ENCODE measurements around the gene IRGC.

Gene IRGC

DNA sequence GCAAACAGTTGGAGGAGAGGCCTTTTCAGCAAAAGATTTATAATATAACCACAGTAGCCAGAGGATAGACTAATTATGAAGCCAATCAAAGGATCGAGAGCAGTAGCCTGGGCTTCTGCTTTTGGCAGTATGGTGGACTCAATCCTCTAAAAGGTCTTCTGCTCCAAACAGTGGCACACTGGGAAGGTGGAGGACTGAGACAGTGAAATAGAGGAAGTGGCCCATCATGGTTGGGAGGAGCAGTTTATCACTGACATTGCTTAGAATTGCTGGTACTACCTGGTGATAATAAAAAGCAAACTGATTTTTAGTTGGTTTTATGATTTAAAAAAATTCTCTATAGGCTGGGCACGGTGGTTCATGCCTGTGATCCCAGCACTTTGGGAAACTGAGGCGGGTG is 25.0 kb upstream of the IRGC start:
- DNase-seq, result no peak

DNA sequence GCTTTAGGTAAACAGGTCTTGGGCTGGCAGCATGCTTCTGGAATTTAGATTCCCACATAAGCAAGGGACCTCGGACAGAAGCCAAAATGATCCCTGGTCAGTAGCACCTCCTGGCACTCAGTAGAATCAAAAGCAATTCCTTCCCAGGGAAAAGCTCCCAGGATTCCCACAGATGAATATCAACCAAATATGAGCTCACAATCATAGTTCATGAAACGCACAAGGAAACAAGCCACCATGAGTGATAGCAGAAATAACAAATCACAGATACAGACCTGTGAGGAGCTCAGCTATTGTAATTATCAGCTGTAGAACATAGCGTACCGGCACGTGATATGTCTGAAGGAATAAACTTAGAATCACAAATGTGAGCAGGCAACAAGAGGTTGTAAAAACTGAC is 24.1 kb upstream of the IRGC start:
- no peak for DNase-seq

DNA sequence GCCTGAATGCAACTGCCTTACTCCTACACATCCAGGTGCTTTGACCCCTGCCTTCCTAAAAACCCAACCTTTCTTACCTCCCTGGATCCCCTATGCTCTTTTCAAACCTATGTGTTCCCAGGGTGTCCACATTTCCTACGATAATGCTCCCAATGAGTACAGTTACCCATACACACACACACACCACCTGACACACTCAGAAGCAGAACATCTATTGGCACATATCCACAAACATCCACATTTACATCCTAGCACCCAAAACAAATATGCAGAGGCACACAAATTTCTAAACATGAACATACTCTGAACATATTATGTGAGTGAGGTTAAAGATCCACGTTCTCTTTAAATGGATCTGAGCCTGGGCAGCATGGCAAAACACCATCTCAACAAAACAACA is 23.5 kb upstream of the IRGC start:
- no peak for DNase-seq

DNA sequence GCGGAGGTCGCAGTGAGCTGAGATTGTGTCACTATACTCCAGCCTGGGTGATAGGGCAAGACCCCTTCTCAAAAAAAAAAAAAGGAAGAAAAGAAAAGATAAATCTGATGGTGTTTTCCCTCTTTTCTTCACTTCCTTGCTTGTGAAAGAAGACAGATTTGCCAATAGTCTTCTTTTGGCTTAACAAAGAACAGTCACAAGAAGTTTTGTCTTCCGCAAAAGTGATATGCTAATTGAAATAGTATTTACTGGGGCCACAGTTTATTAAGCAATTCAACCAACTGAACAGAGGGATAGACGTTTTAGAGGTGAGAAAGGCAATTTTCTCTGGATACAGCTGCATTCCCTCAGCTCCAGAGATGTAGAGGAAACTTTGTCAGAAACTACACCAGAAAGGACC is 23.0 kb upstream of the IRGC start:
- no peak for DNase-seq

DNA sequence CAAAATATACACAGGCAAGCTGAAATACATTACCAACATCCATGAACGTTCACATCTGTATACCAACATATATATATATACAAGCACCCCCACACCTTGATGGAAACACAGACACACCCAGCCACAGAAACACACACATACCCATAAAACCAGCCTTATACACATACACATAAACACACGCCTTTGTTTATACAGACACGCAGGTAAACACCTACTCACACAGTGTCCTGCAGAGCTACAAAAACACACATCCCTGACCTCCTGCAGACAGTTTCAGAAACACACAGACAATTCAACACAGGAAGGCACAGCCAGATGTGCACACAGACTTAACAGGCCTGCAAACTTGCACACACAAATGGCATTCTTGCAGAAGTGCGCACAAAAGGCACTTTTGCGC is 21.3 kb upstream of the IRGC start:
- DNase-seq, result no peak

DNA sequence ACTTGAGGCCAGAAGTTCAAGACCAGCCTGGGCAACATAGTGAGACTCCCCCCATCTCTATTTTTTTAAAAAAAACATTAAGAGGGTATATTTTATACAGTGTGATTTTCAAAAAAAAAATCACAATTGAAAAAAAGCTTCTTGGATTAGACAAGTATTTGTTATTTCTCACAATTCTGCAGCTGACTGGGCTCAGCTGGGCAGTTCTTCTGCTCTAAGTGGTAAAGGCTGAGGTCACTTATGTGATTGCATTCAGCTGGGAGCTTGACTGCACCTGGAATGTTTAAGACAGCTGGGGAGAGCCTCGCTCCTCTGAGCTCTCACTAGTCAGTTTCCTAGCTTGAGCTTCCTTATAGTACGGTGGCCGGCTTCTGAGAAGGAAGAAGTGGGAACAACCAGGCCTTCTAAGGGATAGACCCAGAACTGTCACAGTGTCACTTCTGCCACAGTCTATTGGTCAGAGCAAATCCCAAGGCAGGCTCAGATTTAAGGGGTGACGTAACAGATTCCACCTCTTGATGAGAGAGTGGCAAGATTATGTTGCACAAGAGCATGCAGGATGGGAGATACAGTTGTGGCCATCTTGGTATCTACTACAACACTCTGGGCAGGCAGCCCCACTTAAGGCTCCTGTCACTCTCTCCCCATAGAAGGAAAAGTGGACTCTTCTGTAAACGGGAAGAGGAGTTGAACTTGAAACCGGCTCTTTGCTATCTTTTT is 19.7 kb upstream of the IRGC start:
- DNase-seq, result no peak

DNA sequence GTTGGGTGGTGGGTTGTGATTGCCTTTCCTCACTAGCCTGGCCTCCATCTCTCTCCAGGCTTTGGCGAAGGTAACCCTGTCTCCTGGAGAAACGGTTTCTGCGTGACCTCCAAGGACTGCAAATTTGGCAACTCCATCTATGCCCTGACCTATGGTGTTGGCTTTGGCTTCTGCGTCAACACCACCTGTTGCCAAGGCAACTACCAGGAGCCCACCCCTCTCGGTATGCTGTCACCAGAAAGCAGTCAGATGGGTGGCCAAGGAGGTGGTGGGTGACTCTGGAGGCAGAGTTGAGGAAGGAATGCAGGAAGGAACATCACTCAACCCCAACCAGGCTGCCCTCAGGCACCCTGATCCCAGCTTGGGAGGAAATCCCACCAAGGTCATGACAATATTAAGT is 18.6 kb upstream of the IRGC start:
- no peak for DNase-seq

DNA sequence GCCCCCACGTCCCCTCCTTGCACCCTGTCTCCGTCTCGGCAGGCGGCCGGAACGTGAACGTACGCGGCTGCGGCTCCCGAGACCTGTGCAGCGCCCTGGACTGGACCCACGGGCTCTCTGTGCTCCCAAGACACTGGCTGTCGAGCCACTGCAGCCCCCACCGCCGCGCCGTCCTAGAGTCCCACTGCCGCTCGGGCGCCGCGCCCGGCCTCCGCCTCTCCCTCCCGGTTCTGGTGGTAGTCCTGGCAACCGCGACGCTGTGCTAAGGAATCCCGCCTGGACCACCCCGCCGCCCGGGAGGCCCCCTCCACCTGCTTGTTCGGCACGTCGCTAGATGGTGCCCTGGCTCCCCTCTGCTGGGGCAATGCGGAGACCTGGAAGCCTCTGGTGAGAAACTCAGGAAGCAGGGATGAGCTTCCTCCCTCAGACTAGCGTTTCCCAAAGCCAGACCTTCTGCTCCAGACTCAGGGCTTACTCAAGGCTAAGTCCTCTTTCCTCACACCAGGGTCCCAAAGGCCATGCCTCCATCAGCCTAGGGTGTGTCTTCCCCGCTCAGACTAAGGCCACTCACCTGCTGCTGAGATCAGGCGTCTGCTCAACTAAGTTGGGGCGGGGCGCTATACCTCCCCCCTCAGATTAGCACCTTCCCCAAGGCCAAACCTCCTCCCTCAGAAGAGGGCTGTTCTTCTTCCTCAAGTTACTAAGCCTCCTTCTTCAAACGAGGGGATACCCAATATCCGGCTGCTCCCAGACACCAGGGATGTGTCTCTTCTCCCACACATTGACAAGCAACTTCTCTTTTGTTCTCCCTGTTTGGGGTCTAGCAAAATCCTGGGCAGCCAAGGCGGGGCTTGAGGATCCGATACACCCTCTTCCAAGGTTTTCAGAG is 16.1 kb upstream of the IRGC start:
- peak; percentile 38 for DNase-seq

DNA sequence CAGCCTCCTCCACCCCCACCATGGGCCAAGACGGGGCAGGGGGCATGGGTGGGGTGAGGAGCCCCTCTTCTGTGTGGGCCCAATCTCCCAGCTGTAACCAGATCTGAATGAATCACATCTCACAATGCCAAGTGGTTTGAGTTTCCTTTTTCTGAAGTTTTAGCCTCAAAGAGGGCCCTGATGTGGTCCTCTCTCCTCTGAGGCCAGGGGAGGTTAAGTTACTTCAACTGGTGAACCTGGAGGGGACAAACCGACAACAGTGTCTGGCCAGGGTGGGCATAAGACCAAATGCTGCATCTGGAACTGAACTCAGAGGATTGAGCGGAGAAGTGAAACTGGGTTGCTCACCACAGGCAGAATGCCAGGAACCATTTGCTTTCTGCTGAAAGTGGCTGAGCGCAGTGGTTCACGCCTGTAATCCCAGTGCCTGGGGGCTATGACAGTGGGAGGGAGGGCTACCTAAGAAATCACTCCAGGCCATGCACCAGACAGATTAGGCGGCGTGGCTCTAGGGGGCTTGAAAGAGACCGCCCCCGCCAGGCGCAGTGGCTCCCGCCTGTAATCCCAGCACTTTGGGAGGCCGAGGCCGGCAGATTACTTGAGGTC is 15.4 kb upstream of the IRGC start:
- no peak for DNase-seq

DNA sequence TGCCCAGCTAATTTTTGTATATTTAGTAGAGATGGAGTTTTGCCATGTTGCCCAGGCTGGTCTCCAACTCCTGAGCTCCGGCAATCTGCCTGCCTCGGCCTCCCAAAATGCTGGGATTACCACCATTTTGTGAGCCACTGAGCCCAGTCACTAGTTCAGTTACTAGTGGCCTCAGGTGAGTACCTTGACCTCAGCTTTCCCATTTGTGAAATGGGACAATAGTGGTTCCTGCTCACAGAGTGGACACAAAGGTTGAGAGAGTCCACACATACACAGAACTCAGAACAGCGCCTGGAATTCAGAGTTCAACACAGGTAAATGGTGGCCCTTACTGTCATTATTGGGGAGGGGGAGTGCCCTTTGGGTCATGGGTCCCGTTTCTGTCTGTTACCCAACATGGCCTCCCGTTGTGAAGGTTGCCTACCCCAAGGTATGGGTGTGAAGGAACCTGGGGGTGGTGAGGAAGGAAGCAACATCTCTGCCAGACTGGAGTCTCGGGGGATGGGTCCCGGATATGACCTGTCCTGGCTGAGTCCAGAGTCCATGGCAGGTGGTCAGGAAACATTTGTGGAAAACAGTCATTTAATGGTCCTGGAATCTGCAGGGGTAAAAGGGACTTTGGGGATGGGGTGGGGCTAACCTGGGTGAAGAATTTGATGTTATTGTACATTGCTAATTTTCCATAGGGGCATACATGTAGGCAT is 11.7 kb upstream of the IRGC start:
- DNase-seq, result no peak

DNA sequence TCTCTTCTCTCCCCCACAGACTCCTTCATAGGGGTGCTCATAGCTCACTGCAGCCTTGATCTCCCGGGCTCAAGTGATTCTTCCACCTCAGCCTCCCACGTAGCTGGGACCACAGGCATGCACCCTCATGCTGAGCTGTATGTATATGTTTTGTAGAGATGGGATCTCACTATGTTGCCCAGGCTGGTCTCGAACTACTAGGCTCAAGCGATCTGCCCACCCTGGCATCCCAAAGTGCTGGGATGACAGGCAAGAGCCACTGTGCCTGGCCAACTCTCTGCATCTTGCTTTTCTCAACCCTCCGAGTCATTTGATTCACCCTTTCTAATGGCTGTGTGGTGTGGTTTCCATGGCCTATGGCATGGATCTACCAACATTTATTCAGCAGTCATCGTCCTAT is 10.1 kb upstream of the IRGC start:
- DNase-seq, result no peak

DNA sequence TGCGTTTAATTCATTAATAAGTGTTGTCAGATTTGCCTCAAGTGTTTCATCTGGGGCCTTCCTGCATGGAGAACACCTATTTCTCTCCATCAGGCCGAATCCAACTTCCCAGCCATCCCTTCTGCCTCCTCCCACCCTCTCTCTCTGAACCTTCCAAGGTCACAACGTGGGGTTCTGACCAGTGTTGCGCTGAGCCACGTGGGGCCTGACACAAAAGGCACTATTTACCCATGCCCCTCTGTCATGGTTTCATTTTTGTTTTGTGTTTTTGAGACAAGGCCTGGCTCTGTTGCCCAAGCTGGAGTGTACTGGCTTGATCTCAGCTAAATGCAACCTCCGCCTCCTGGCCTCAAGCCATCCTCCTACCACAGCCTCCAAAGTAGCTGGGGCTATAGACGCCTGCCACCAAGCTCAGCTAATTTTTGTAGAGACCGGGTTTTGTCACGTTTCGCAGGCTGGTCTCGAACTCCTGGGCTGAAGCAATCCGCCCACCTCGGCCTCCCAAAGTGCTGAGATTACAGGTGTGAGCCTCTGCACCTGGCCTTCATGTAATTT is 8.6 kb upstream of the IRGC start:
- DNase-seq, result no peak

DNA sequence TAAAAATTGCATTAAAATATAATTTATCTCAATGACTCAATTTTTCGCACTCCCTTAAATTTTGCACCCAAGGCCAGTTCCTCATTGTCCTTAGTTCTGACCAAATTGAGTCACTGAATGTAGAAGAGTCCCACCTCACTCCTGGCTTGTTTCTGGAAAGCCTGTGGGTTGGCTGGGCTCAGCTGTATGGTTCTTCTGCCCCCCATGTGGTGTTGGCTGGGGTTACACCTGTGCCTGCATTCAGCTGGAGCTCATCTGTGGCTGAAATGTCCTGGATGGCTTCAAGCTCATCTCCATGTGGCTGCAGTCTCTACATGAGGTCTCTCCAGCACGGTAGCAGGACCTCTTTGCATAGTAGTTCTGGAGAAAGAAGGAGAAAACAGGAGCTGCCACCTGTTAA is 7.2 kb upstream of the IRGC start:
- no peak for DNase-seq

DNA sequence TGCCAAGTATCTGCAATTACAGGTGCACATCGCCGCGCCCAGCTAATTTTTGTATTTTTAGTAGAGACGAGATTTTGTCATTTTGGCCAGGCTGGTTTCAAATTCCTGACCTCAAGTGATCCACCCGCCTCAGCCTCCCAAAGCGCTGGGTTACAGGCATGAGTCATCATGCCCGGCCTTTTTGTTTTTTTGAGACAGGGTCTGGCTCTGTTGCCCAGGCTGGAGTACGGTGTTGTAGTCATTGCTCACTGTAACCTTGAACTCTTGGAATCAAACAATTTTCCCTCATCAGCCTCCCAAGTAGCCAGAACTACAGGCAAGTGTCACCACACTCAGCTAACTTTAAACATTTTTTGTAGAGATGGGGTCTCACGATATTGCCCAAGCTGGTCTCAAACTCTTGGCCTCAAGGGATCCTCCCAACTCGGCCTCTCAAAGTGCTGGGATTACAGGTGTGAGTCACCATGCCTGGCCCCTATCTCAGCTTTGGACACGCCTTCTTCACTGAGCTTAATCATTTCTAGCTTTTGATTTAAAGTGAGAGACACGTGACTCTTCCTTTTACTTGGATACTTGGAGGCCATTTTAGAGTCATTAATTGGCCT is 4.0 kb upstream of the IRGC start:
- DNase-seq, result no peak

DNA sequence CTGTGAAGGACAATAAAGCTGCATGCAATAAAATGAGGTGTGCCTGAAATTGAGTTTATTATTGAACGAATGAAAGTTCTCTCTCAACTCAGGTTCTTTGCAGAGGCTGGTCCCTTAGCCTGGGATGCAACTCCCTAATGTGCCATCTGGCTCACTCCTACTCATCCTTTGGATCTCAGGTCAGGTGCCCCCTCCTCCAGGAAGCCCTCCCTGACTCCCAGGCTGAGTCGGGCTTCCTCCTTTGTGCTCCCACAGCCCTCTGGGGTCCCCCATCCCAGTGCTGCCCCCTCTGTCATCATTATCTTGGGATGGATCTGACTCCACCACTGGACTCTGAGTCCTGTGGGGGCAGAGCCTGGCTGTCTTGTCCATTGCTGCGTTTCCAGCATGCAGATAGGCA is 2.7 kb upstream of the IRGC start:
- DNase-seq, result no peak

DNA sequence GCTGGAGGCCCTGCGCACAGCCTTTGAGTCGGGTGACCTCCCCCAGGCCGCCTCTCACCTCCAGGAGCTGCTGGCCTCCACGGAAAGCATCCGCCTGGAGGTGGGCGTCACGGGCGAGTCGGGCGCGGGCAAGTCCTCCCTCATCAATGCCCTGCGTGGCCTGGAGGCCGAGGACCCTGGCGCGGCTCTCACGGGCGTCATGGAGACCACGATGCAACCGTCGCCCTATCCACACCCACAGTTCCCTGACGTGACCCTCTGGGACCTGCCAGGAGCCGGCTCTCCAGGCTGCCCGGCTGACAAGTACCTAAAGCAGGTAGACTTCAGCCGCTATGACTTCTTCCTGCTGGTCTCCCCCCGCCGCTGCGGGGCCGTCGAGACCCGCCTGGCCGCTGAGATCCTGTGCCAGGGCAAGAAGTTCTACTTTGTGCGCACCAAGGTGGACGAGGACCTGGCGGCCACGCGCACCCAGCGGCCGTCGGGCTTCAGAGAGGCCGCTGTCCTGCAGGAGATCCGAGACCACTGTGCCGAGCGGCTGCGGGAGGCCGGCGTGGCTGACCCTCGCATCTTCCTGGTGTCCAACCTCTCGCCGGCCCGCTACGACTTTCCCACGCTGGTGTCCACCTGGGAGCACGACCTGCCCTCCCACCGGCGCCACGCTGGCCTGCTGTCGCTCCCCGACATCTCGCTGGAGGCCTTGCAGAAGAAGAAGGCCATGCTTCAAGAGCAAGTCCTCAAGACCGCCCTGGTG is 2.9 kb downstream of the IRGC start:
- DNase-seq, result no peak

DNA sequence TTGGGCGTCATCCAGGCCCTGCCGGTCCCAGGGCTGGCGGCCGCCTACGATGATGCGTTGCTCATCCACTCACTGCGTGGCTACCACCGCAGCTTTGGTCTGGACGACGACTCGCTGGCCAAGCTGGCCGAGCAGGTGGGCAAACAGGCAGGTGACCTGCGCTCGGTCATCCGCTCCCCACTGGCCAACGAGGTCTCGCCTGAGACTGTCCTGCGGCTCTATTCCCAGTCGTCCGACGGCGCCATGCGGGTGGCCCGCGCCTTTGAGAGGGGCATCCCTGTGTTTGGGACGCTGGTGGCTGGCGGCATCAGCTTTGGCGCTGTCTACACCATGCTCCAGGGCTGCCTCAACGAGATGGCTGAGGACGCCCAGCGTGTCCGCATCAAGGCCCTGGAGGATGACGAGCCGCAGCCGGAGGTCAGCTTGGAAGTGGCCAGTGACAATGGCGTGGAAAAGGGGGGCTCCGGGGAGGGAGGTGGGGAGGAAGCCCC is 3.5 kb downstream of the IRGC start:
- no peak for DNase-seq

DNA sequence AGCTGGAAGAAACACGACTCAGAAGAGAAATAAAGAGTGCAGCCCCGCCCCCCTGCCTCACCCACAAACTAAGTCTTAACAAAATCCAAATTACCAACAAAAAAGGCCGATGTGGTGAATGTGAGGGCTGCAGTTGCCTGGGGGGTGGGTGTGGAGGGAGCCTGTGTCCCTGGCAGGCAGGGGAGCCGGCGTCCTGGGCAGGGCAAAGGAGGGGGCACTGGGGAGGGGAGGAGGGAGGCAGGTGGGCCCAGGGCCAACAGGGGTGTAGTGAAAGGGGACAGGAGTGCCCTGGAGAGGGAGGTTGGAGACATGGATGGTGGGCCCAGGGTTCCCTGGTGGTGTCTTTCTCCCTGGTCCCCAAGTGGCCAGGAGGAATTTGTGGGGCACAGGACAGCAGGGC is 4.0 kb downstream of the IRGC start:
- no peak for DNase-seq

DNA sequence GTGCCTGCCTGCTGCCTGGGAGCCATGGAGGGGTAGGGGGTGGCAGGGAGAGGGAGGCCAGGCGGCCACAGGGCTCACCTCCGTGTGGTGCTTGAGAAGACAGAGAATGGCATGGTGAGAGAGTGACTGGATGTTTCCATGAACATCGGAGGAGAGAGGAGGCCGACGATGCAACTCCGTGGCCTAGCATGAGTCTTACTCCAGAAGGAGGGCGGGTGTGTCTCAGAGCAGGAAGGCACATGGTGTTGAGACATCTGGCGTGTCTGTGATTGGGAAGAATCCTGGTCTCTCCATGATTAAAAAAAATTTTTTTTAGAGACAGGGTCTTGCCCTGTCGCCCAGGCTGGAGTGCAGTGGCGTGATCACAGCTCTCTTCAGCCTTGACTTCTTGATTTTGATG is 5.1 kb downstream of the IRGC start:
- no peak for DNase-seq

DNA sequence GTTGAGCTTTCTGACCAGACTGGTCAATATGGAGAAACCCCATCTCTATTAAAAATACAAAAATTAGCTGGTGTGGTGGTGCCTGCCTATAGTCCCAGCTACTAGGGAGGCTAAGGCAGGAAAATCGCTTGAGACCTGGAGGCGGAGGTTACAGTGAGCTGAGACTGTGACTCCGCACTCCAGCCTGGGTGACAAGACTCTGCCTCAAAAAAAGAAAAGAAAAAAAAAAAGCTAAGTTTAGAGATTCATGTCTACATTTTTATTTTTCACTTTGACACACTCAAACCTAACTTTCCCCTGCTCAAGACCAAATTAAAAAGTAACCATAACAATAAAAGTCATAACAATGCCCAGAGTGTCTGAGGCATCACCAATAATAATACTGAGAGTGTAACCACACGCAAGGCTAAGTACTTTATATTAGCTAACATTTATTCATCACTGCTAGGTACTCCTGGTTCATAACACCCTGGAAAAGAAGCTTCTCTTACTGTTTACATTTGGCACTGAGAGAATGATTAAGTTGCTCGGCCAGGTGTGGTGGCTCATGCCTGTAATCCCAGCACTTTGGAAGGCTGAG is 5.7 kb downstream of the IRGC start:
- DNase-seq, result no peak

DNA sequence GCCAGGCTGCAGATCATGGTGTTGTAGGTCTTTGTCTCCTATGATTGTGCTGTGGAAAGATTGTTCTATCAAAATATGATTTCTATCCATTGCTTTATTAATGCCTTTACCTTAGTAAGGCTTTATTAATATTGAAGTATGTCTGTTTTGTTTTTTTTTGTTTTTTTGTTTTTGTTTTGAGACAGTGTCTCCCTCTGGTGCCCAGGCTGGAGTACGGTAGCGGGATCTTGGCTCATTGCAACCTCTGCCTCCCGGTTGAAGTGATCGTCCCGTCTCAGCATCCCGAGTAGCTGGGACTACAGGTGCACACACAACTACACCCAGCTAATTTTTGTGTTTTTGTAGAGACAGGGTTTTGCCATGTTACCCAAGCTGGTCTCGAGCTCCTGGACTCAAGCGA is 7.7 kb downstream of the IRGC start:
- DNase-seq, result no peak
